Neural cell (in vitro differentiated cells): ENCODE measurements around the gene RAB17. TPM values are rescaled to one million over a fixed set of nuclear protein-coding genes. Genes with fewer than 3 reads are reported as not detected.

Experiments
- H2AFZ ChIP-seq: fragments of 200-600, 300-800 bp; sonication (generic), shearing (Covaris generic); 2 replicates; pipeline ENCODE4 v1.6.0; 2014; ENCODE audit warnings: low read depth, mild to moderate bottlenecking, antibody characterized with exemption, low read length, moderate library complexity
- H3F3A ChIP-seq: fragments of 200-600 bp; shearing (Covaris generic); 2 replicates; pipeline ENCODE4 v1.6.1; 2016; ENCODE audit warnings: mild to moderate bottlenecking, moderate library complexity, mixed read lengths, antibody characterized with exemption, low read length; ENCODE audit not compliant: insufficient read depth, poor library complexity, severe bottlenecking
- H3K27ac ChIP-seq: fragments of 200-600, 300-800 bp; sonication (generic), shearing (Covaris generic); 2 replicates; pipeline ENCODE4 v1.5.1; 2014; ENCODE audit warnings: mild to moderate bottlenecking, low read length, moderate library complexity
- H3K27me3 ChIP-seq: fragments of 300-800, 200-600 bp; sonication (generic), shearing (Covaris generic); 2 replicates; pipeline ENCODE4 v1.6.0; 2014; ENCODE audit warnings: mild to moderate bottlenecking, low read depth, low read length, moderate library complexity; ENCODE audit not compliant: insufficient read depth
- H3K36me3 ChIP-seq: fragments of 300-800, 200-600 bp; sonication (generic), shearing (Covaris generic); 2 replicates; pipeline ENCODE4 v1.5.1; 2014; ENCODE audit warnings: mild to moderate bottlenecking, antibody characterized with exemption, low read length, moderate library complexity; ENCODE audit not compliant: insufficient read depth
- H3K4me2 ChIP-seq: fragments of 300-800, 200-600 bp; sonication (generic), shearing (Covaris generic); 2 replicates; pipeline ENCODE4 v1.6.0; 2014; ENCODE audit warnings: mild to moderate bottlenecking, low read length
- H3K4me3 ChIP-seq: fragments of 300-800, 200-600 bp; sonication (generic), shearing (Covaris generic); 2 replicates; pipeline ENCODE4 v1.5.1; 2014; ENCODE audit warnings: mild to moderate bottlenecking, low read length, moderate library complexity
- H3K79me2 ChIP-seq: fragments of 200-600 bp; shearing (Covaris generic); replicated peaks from 2 replicates; pipeline ENCODE4 v1.6.0; 2014; ENCODE audit warnings: mild to moderate bottlenecking, low read length, moderate library complexity; ENCODE audit not compliant: insufficient read depth
- H3K9ac ChIP-seq: fragments of 300-800, 200-600 bp; sonication (generic), shearing (Covaris generic); 2 replicates; pipeline ENCODE4 v1.6.1; 2016; ENCODE audit warnings: mild to moderate bottlenecking, low read length, mixed read lengths
- H3K9me2 ChIP-seq: fragments of 200-600 bp; shearing (Covaris generic); 2 replicates; pipeline ENCODE4 v1.6.1; 2016; ENCODE audit warnings: mild to moderate bottlenecking, low read length, mixed read lengths; ENCODE audit not compliant: insufficient read depth
- H3K9me3 ChIP-seq: fragments of 200-600, 300-800 bp; sonication (generic), shearing (Covaris generic); 2 replicates; pipeline ENCODE4 v1.6.1; 2016; ENCODE audit warnings: mild to moderate bottlenecking, mixed run types, low read length, moderate library complexity, mixed read lengths
- H4K20me1 ChIP-seq: fragments of 200-600 bp; shearing (Covaris generic); 2 replicates; pipeline ENCODE4 v1.6.1; 2016; ENCODE audit warnings: mild to moderate bottlenecking, mixed run types; ENCODE audit not compliant: insufficient read depth
- EP300 ChIP-seq: fragments of 450-650 bp; conservative IDR thresholded peaks from 2 replicates; pipeline ENCODE4 v1.6.1; 2014; ENCODE audit warnings: antibody characterized with exemption, mild to moderate bottlenecking, moderate library complexity; ENCODE audit not compliant: poor library complexity, severe bottlenecking
- EZH2 ChIP-seq: fragments of 200-600, 300-800 bp; shearing (Covaris generic), sonication (generic); IDR thresholded peaks from 2 replicates; pipeline ENCODE4 v1.6.1; 2014; ENCODE audit warnings: antibody characterized with exemption, low read length, borderline replicate concordance, mild to moderate bottlenecking; ENCODE audit not compliant: insufficient read depth, poor library complexity, severe bottlenecking
- MXI1 ChIP-seq: fragments of 450-650 bp; conservative IDR thresholded peaks from 2 replicates; pipeline ENCODE4 v1.6.1; 2014; ENCODE audit warnings: antibody characterized with exemption, mild to moderate bottlenecking; ENCODE audit not compliant: poor library complexity, severe bottlenecking
- POLR2AphosphoS5 ChIP-seq: IDR thresholded peaks from 2 replicates; pipeline ENCODE4 v1.6.1; 2012
- RAD21 ChIP-seq: fragments of 450-650 bp; conservative IDR thresholded peaks from 2 replicates; pipeline ENCODE4 v1.6.1; 2014; ENCODE audit warnings: antibody characterized with exemption, mild to moderate bottlenecking, moderate library complexity
- SMC3 ChIP-seq: fragments of 450-650 bp; conservative IDR thresholded peaks from 2 replicates; pipeline ENCODE4 v1.6.1; 2014; ENCODE audit warnings: antibody characterized with exemption, mild to moderate bottlenecking, moderate library complexity; ENCODE audit not compliant: poor library complexity
- TAF1 ChIP-seq: IDR thresholded peaks from 2 replicates; pipeline ENCODE4 v1.6.1; 2012; ENCODE audit warnings: low read depth
- polyA plus RNA-seq: library from polyadenylated mRNA; depleted of rRNA; stranded (reverse); fragments of >200 nt; gene quantifications from 2 replicates; pipeline ENCODE4 v1.2.3, GENCODE V29; 2014
- TF ChIP-seq, protein P1 (sequence below): fragments of 450-650 bp; IDR thresholded peaks from 2 replicates; pipeline ENCODE4 v1.5.1; 2014; ENCODE audit warnings: antibody characterized with exemption, mild to moderate bottlenecking, moderate library complexity; ENCODE audit not compliant: poor library complexity, severe bottlenecking
- TF ChIP-seq, protein P2 (sequence below): IDR thresholded peaks from 2 replicates; pipeline ENCODE4 v1.6.1; 2012; ENCODE audit warnings: borderline replicate concordance

The RAB17 gene
- polyA plus RNA-seq, 1 donor from 2014 or later = not detected

DNA sequence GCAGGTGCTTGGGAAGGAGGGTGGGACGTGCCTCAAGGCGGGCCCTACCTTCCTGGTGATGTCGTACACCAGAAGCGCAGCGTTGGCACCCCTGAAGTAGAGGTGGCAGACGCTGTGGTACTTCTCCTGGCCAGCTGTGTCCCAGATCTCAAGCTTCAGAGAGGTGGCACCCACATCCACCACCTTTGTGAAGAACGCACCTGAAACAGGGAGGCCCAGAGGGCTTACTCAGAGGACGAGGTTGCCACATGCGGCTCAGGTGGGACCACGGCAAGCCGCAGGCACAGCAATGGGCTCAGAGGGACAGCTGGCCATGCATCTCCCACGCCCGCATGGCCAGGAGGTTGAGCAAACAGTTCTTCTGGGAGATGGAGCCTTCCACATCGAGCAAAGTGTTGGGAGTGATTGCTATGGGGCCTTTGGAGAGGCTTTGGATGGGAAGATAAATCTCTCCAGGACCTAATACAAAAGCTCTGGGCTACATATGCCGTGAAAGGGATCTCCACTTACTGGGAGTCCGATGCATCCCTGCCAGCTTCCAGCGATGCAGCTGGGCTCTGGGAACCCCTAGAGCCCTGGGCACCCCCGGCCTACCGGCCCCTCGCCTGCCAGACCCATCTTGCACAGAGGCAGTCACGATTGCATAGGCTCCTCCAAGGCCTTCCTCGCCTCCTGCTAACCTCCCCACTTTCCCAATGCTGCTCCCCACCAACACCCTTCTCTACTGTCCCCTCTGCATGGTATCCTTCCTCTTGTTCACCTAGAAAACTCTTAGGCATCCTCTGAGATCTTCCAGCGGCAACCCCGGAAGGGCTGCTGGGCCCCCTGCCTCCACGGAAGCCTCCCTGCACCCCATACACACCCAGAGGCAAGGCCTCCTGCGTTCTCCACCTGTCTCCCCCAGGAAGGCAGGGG, 12.3 kb downstream of the RAB17 start:
- Histone ChIP-seq H3K27ac (no peak overlapping the region), H3K9ac (no peak overlapping the region)
- TF ChIP-seq SMC3 = no peak
- no peak for TF ChIP-seq EP300
- no peak for TF ChIP-seq MXI1

DNA sequence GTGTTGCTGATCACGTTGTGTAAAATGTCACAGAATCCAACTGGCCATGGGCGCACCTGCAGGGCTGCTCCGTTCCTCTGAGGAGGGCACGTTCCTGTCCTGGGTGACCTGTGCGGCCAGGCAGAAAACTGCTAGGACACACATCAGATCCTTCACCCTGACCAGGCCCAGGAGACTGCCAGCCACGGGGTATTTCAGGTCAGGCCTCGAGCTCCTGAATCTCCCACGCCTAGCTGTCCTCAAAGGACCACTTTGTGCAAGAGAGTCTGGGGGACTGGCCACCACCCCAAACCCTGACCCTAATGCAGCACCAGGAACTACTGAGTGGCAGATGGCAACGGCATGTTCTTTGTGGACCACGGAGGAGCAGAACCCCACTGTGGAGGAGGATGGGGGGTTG, 13.1 kb downstream of the RAB17 start:
- Histone ChIP-seq H3K36me3 (no peaks in the 10 kb centered on the region), H3K9me3 (no peaks in the 10 kb centered on the region), H3K27ac (no peak overlapping the region), H3F3A (no peaks in the 10 kb centered on the region), H4K20me1 (no peaks in the 10 kb centered on the region), H3K79me2 (no peaks in the 10 kb centered on the region), H2AFZ (no peak overlapping the region), H3K9ac (no peak overlapping the region), H3K4me3 (no peak overlapping the region), H3K9me2 (no peaks in the 10 kb centered on the region), H3K4me2 (no peak overlapping the region), H3K27me3 (no peaks in the 10 kb centered on the region)
- TF ChIP-seq EZH2 (no peak), MXI1 (no peak), SMC3 (no peak), POLR2AphosphoS5 (no peak), RAD21 (no peak), EP300 (no peak), TAF1 (no peak)
- TF ChIP-seq, protein P1, sequence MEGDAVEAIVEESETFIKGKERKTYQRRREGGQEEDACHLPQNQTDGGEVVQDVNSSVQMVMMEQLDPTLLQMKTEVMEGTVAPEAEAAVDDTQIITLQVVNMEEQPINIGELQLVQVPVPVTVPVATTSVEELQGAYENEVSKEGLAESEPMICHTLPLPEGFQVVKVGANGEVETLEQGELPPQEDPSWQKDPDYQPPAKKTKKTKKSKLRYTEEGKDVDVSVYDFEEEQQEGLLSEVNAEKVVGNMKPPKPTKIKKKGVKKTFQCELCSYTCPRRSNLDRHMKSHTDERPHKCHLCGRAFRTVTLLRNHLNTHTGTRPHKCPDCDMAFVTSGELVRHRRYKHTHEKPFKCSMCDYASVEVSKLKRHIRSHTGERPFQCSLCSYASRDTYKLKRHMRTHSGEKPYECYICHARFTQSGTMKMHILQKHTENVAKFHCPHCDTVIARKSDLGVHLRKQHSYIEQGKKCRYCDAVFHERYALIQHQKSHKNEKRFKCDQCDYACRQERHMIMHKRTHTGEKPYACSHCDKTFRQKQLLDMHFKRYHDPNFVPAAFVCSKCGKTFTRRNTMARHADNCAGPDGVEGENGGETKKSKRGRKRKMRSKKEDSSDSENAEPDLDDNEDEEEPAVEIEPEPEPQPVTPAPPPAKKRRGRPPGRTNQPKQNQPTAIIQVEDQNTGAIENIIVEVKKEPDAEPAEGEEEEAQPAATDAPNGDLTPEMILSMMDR = no peak
- TF ChIP-seq, protein P2, sequence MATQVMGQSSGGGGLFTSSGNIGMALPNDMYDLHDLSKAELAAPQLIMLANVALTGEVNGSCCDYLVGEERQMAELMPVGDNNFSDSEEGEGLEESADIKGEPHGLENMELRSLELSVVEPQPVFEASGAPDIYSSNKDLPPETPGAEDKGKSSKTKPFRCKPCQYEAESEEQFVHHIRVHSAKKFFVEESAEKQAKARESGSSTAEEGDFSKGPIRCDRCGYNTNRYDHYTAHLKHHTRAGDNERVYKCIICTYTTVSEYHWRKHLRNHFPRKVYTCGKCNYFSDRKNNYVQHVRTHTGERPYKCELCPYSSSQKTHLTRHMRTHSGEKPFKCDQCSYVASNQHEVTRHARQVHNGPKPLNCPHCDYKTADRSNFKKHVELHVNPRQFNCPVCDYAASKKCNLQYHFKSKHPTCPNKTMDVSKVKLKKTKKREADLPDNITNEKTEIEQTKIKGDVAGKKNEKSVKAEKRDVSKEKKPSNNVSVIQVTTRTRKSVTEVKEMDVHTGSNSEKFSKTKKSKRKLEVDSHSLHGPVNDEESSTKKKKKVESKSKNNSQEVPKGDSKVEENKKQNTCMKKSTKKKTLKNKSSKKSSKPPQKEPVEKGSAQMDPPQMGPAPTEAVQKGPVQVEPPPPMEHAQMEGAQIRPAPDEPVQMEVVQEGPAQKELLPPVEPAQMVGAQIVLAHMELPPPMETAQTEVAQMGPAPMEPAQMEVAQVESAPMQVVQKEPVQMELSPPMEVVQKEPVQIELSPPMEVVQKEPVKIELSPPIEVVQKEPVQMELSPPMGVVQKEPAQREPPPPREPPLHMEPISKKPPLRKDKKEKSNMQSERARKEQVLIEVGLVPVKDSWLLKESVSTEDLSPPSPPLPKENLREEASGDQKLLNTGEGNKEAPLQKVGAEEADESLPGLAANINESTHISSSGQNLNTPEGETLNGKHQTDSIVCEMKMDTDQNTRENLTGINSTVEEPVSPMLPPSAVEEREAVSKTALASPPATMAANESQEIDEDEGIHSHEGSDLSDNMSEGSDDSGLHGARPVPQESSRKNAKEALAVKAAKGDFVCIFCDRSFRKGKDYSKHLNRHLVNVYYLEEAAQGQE = no peak

More for the DNA sequence above, 12.3 kb downstream of the RAB17 start:
- no peaks in the 10 kb centered on the region for H3K9me3 ChIP-seq
- H3K4me3 ChIP-seq = no peak overlapping the region
- H2AFZ ChIP-seq = no peak overlapping the region
- no peaks in the 10 kb centered on the region for H3F3A ChIP-seq
- no peaks in the 10 kb centered on the region for H3K79me2 ChIP-seq
- H3K36me3 ChIP-seq = no peaks in the 10 kb centered on the region
- H3K9me2 ChIP-seq = no peaks in the 10 kb centered on the region
- no peak overlapping the region for H3K4me2 ChIP-seq
- no peaks in the 10 kb centered on the region for H4K20me1 ChIP-seq
- no peaks in the 10 kb centered on the region for H3K27me3 ChIP-seq
